Prostate gland (tissue), 2 donors: ENCODE results near the gene PANK3.

Experiments used
- CTCF ChIP-seq, 4 experiments: fragments of 200-600 bp in 2 of 4; fragments of 450-650 bp in 2 of 4; sonication (generic) in 2 of 4; IDR thresholded peaks; 1 replicate in 3 of 4; 2 replicates in 1 of 4; pipeline ENCODE4 v1.5.1; 2016 to 2019; ENCODE audit warnings: antibody characterized with exemption in 4 of 4, mild to moderate bottlenecking in 2 of 4, moderate library complexity in 2 of 4
- POLR2AphosphoS5 ChIP-seq: sonication (generic); formaldehyde crosslinking; IDR thresholded peaks from one replicate; pipeline ENCODE4 v1.6.1; 2017; ENCODE audit warnings: antibody characterized with exemption

- no peak for TF ChIP-seq CTCF (IDR thresholded peaks at IDR 0.05)
- no peak for TF ChIP-seq POLR2AphosphoS5
Observed at GRCh38 chr5:168608386-168608785, 29.2 kb upstream of the PANK3 start.
